PFSK-1 (cell line): ENCODE data around the gene RERG.

ENCODE experiments used
- POLR2AphosphoS5 ChIP-seq: IDR thresholded peaks from 2 replicates; pipeline ENCODE4 v1.6.1; 2012; ENCODE audit warnings: low read depth, mild to moderate bottlenecking, control low read depth, low read length, moderate library complexity
- SIN3A ChIP-seq: IDR thresholded peaks from 2 replicates; pipeline ENCODE4 v1.6.1; 2012; ENCODE audit warnings: mild to moderate bottlenecking, low read length, moderate library complexity, borderline replicate concordance; ENCODE audit not compliant: insufficient read depth
- TAF1 ChIP-seq: IDR thresholded peaks from 2 replicates; pipeline ENCODE4 v1.6.1; 2012; ENCODE audit warnings: low read length, control low read depth, borderline replicate concordance; ENCODE audit not compliant: insufficient read depth

DNA sequence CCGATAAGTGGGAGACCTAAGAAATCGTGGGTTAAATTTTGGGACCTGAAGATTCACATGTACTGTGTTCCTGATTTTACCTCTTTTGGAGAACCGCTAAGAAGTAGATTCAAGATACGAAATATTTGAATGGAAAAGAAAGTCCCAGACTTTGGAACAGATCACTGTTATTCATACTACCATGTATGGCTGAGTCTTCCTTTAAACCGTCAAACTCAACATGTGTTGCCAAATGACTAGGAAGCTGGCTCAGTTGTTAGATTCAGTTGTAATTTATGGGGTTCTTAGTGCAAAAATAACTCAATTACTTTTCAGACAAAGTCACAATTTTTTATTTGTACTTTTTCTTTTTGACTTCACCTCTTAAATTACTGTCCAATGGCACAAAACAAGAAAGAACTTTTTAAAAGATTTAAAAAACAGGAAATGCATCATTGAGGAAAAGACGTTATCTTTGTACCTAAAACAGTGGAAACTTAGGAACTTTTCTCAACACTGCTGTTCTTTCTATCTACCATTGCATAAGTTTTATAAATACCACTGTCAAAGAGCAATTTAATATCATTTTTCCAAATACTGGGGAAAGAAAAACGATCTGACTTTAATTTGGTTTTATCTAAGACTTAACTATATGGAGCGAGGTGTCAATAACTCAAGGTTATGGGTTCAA lies 15.7 kb downstream of the RERG start:
- TF ChIP-seq POLR2AphosphoS5 = no peak
- no peak for TF ChIP-seq SIN3A
- no peak for TF ChIP-seq TAF1
